ENCODE data around the gene QRSL1.
"Not testable (repeated sequence)": the region's sequence is repeated elsewhere in the genome, so short reads cannot be mapped to it uniquely, and the experiment has no call there.

QRSL1 gene

GRCh38 chr6:106623039-106623438 lies 6.3 kb upstream of the QRSL1 start:
- no peak for DNase-seq

- no peak for DNase-seq
Observed at GRCh38 chr6:106626485-106626884, 2.9 kb upstream of the QRSL1 start.

- not testable (repeated sequence) for DNase-seq
Observed at GRCh38 chr6:106627760-106628159, 1.6 kb upstream of the QRSL1 start.

- no peak for DNase-seq
Observed at GRCh38 chr6:106628658-106629102, 698 bp upstream of the QRSL1 start.

DNA sequence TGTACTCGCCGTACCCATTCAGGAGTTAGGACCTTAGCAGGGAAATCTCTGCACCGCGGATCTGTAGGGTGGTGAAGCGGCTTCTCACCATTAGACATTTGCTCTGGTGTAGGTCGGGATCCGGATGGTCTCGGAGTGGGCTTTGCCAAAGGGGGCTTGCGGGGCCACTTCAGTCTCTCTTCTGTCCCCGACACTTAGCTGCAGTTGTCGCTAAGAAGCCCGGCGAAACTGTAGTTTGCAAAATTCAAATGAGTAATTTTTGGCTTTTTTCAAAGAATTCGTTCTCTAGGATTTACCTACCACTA lies 433 bp downstream of the QRSL1 start:
- no peak for DNase-seq

- DNase-seq = no peak
Observed at GRCh38 chr6:106630366-106630765, 988 bp downstream of the QRSL1 start.

DNA sequence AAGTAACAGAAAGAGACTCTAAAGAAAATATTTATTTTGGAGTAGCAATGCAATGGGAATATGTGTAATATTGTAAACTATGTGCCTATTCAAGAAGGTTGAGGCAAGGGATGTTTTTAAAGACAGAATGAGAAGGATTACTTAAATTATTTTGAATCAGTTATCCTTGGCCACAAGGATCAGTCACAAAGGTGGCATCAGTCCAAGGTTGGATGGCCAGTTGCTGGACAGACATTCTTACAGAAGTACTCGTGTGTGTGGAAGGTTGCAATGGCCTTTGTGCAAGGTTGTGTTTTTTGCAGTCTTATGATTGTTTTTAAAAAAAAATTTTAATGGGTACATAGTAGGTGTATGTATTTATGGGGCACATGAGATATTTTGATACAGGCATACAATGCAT lies 2.0 kb downstream of the QRSL1 start:
- no peak for DNase-seq

GRCh38 chr6:106634565-106634964 lies 5.2 kb downstream of the QRSL1 start:
- DNase-seq = no peak

DNA sequence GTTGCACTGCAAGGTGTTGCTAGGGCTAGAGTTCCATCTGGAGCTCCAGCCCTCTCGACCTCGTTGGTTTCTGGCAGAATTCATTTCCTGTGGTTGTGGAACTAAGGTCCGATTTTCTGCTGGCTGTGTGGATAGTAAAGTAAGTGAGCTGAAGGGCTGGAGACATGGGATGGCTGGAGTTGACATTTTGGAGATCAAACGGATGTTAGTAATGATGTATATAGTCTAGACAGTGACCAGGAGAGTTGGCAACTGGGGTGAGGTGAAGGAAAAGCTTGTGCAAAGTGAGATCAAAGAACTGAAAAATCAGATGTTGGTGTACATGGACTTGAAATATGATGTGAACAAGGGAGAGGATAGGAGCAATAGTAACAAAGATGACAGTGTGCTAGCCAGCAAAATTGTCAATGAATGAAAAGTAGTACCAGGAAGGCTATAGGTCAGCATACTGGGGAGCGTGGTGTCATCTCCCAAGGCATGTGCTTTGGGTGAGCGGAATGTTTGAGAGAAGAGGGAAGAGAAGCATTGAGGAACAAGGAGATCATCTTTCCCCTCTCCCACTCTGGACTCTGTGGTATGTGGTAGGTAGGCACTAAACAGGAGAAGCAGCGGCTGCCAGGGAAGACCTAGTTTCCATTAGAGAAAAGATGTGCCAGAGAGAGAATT lies 7.8 kb downstream of the QRSL1 start:
- DNase-seq = no peak

GRCh38 chr6:106637717-106638341 lies 8.5 kb downstream of the QRSL1 start:
- no peak for DNase-seq

DNA sequence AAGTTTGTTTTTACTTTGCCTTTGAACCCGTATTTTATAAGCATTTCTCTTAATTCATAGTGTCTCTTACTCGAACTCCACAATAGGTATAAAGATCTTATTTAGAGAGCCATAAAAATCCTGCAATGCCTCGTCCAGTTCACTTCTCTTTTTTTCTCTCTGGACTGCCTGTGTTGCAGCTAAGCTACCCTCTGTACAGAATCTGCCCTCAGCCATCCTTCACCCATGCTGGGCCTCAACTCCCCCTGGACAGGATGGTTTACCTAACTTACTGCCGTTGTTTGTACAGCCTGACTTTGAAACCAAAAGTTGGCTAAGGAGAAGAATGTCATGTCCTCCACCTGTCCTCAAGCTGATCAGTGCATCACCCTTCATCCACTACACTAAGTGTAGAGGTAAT lies 10.4 kb downstream of the QRSL1 start:
- DNase-seq = no peak

DNA sequence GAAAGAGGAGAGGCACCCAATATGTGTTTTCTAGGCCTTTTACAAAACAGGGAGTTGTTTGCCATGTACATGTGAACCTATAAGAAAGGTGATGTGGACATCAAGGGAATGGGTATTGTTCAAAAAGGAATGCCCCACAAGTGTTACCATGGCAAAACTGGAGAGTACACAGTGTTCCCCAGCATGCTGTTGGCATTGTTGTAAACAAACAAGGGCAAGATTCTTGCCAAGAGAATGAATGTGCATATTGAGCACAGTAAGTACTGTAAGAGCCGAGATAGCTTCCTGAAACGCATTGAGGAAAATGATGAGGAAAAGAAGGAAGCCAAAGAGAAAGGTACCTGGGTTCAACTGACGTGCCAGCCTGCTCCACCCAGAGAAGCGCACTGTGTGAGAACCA lies 13.1 kb downstream of the QRSL1 start:
- no peak for DNase-seq

- no peak for DNase-seq
Observed at GRCh38 chr6:106643061-106643460, 13.7 kb downstream of the QRSL1 start.

- no peak for DNase-seq
Observed at GRCh38 chr6:106648651-106649308, 19.4 kb downstream of the QRSL1 start.

DNA sequence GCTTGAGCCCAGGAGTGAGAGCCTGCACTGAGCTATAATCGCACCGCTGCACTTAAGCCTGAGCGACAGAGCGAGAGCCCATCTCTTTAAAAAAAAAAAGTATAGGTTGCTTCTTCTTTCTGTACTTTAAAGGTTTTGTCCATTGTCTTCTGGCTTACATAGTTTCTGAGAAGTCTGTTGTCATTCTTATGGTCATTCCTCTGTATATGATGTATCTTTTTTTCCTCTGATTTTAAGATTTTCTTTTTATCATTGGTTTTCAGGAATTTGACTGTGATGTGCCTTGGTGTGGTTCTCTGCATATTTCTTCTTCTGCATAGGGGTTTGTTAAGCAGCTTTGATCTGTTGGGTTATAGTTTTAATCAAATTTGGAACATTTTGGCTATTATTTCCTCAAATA lies 29.1 kb downstream of the QRSL1 start:
- no peak for DNase-seq

DNA sequence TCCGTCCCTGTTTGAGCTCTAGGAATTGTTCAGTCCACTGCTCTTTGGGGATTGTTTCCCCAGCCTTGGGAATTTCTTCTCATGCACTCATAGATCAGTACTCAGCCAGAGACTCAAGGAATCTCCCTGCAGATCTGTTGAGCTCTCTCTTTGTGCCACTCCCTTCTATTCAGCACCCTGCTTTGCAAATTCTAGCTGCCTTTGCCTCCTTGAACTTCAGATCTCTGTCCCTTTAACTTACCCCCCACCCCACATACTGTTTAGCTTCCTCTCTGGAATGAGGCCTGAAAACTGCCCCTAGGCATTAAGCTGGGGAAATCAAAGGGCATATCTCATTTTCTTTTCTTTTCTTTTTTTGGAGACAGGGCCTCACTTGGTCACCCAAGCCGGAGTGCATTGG lies 30.5 kb downstream of the QRSL1 start:
- DNase-seq = no peak

DNA sequence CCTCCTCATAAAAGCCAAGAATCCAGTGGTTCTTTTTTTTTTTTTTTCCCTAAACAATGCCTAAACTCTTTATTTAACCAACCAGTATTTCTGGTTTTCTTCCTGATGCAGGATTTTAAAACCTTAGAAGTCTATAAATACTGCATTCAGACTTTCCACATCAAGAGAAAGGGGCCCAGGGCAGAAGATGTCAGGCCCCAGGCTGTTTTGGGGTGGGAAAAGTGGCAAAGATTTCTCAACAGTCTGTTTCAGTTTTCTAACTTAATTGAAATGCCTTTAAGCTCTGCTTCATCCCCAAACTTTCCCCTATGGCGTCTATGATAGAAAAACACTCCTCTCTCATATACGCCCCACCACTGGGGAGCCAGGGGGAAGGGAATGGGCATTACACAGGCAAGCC lies 33.1 kb downstream of the QRSL1 start:
- DNase-seq = no peak

GRCh38 chr6:106666282-106667021 lies 37.1 kb downstream of the QRSL1 start:
- no peak for DNase-seq

- DNase-seq = no peak
Observed at GRCh38 chr6:106667022-106667402, 37.6 kb downstream of the QRSL1 start.

GRCh38 chr6:106670236-106670635 lies 40.9 kb downstream of the QRSL1 start:
- DNase-seq = no peak

- no peak for DNase-seq
Observed at GRCh38 chr6:106671651-106672050, 42.3 kb downstream of the QRSL1 start.

GRCh38 chr6:106674541-106675229 lies 45.3 kb downstream of the QRSL1 start:
- DNase-seq = no peak

DNA sequence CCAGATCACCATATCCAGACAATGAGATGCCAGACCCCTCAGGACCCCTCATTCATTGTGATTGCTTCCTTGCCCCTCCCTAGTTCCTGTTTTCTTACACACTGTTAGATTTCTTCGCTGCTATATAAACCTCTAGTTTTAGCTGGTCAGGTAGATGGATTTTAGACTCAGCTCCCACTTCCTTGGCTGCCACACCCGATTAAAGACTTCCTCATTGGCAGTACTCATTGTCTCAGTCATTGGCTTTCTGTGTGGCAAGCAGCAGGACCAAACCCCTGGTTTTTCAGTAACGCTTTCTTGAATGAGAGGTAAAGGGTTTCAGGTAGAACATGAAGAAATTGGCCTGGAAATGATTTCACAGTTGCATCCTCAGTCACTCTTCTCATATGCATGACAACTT lies 47.9 kb downstream of the QRSL1 start:
- DNase-seq = no peak
